Measurements from ENCODE around the gene LRG1.

DNA sequence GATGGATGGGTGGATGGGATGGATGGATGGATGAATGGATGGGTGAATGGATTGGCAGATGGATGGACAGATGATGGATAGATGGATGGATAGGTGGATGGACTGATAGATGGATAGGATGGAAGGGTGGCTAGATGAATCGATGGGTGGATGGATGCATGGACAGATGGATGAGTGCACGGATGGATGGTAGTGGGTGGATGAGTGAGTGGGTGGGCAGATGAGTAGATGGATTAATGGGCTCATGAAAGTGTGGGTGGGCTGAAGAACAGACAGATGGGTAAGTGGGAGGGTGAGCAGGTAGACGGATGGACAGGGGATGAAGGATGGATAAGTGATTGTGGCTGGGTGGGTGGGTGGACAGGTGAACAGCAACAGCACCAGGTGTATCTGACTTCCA is 13.9 kb upstream of the LRG1 start:
- TF ChIP-seq FOXM1 (IDR thresholded peaks at IDR 0.05; ENCODE audit: borderline replicate concordance, low read depth) = no peak
- TF ChIP-seq, protein P1, sequence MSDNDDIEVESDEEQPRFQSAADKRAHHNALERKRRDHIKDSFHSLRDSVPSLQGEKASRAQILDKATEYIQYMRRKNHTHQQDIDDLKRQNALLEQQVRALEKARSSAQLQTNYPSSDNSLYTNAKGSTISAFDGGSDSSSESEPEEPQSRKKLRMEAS (IDR thresholded peaks at IDR 0.05) = no peak
- TF ChIP-seq EGR1 (IDR thresholded peaks at IDR 0.05) = no peak
- TF ChIP-seq TCF12 (IDR thresholded peaks at IDR 0.05; ENCODE audit: low read depth) = no peak
- no peak for TF ChIP-seq YY1 (IDR thresholded peaks at IDR 0.05; ENCODE audit: low read depth)
- TF ChIP-seq EP300 (IDR thresholded peaks at IDR 0.05; ENCODE audit: borderline replicate concordance) = no peak
- TF ChIP-seq CEBPB (IDR thresholded peaks at IDR 0.05) = no peak
